Adipose tissue (tissue), 3 donors: ENCODE measurements around the gene PTPRE. TPM values are rescaled to one million over a fixed set of nuclear protein-coding genes. Genes with fewer than 3 reads are reported as not detected.
"Not testable (repeated sequence)": the region's sequence is repeated elsewhere in the genome, so short reads cannot be mapped to it uniquely, and the experiment has no call there.

ENCODE experiments used
- H3K27ac ChIP-seq: one replicate; pipeline ENCODE4 v1.5.1; 2013; ENCODE audit warnings: low read depth, low read length
- WGBS, 3 donors: extraction: QIAGEN DNeasy Blood & Tissue Kit; methylation state at CpG; one replicate each; pipeline ENCODE4 v1.1.7; 2013; 5-methylcytosine and 5-hydroxymethylcytosine counted together
- polyA plus RNA-seq, 3 donors: library from polyadenylated mRNA; stranded (reverse); fragments of 200-250 nt; gene quantifications; one replicate each; pipeline ENCODE4 v1.2.3, GENCODE V29; 2013
- donor health status: healthy with polysubstance abuse.
- donor health status: Bipolar disorder and iron deficiency.
- donor health status: healthy.

The PTPRE gene
- polyA plus RNA-seq, 3 donors = 1.4 to 16.9 (median 10.8) TPM

- no peak overlapping the region for H3K27ac ChIP-seq
- WGBS, 3 donors = 61 to 67% (median 62%) methylated on average over 19 of the region's 19 CpGs
Observed at GRCh38 chr10:127983344-127984100, 76.6 kb downstream of the PTPRE start.

GRCh38 chr10:127984945-127985344 is 78.0 kb downstream of the PTPRE start:
- no peak overlapping the region for H3K27ac ChIP-seq
- 82 to 91% (median 88%) methylated on average over 6 of the region's 6 CpGs for WGBS, 3 donors

GRCh38 chr10:127986531-127987466 is 79.9 kb downstream of the PTPRE start:
- 64 to 73% (median 72%) methylated on average over 14 of the region's 14 CpGs for WGBS, 3 donors
- H3K27ac ChIP-seq = no peak overlapping the region

- 65 to 86% (median 69%) methylated on average over 14 of the region's 14 CpGs for WGBS, 3 donors
- no peak overlapping the region for H3K27ac ChIP-seq
Observed at GRCh38 chr10:127987467-127988380, 80.8 kb downstream of the PTPRE start.

GRCh38 chr10:127989481-127990012 is 82.6 kb downstream of the PTPRE start:
- 11 to 24% (median 20%) methylated on average over 8 of the region's 8 CpGs for WGBS, 3 donors
- no peak overlapping the region for H3K27ac ChIP-seq

- not testable (repeated sequence) for H3K27ac ChIP-seq
- WGBS, 3 donors = 60 to 76% (median 61%) methylated on average over 9 of the region's 9 CpGs
Observed at GRCh38 chr10:127990132-127990788, 83.4 kb downstream of the PTPRE start.

GRCh38 chr10:127990846-127991542 is 84.1 kb downstream of the PTPRE start:
- no peak overlapping the region for H3K27ac ChIP-seq
- WGBS, 3 donors = 20 to 63% (median 28%) methylated on average over 15 of the region's 15 CpGs

GRCh38 chr10:127991543-127992255 is 84.8 kb downstream of the PTPRE start:
- peak overlapping the region; percentile 54 for H3K27ac ChIP-seq
- WGBS, 3 donors = 60 to 83% (median 61%) methylated on average over 8 of the region's 8 CpGs

- WGBS, 3 donors = 59 to 81% (median 77%) methylated on average over 8 of the region's 8 CpGs
- no peak overlapping the region for H3K27ac ChIP-seq
Observed at GRCh38 chr10:127992376-127992775, 85.5 kb downstream of the PTPRE start.

- 81 to 87% (median 85%) methylated on average over 12 of the region's 12 CpGs for WGBS, 3 donors
- H3K27ac ChIP-seq = no peak overlapping the region
Observed at GRCh38 chr10:127993056-127993690, 86.3 kb downstream of the PTPRE start.

- 71 to 95% (median 95%) methylated on average over 6 of the region's 6 CpGs for WGBS, 3 donors
- H3K27ac ChIP-seq = no peak overlapping the region
Observed at GRCh38 chr10:127995939-127996338, 89.0 kb downstream of the PTPRE start.

GRCh38 chr10:127996586-127996985 is 89.7 kb downstream of the PTPRE start:
- no peak overlapping the region for H3K27ac ChIP-seq
- WGBS, 3 donors = 56 to 73% (median 59%) methylated on average over 5 of the region's 5 CpGs

- WGBS, 3 donors = 37 to 57% (median 50%) methylated on average over 4 of the region's 4 CpGs
- H3K27ac ChIP-seq = no peak overlapping the region
Observed at GRCh38 chr10:127997271-127997670, 90.4 kb downstream of the PTPRE start.

- no peak overlapping the region for H3K27ac ChIP-seq
- 55 to 65% (median 58%) methylated on average over 8 of the region's 8 CpGs for WGBS, 3 donors
Observed at GRCh38 chr10:127997937-127998336, 91.0 kb downstream of the PTPRE start.

- no peak overlapping the region for H3K27ac ChIP-seq
- 73 to 82% (median 78%) methylated on average over 17 of the region's 17 CpGs for WGBS, 3 donors
Observed at GRCh38 chr10:127998501-127999144, 91.7 kb downstream of the PTPRE start.
